Lung (tissue), 12 donors: ENCODE measurements around the gene TAB3. TPM values are rescaled to one million over a fixed set of nuclear protein-coding genes. Genes with fewer than 3 reads are reported as not detected.

Experiments used
- ATAC-seq: fragments of 200-7000 bp; cut with Tn5 transposase; one replicate; pipeline ENCODE4 v1.9.1; 2020; ENCODE audit warnings: moderate number of reproducible peaks; ENCODE audit not compliant: insufficient read depth, low FRiP score
- DNase-seq, 3 donors: peaks; one replicate each; pipeline ENCODE4 v3.0.0-alpha.2; 2013 to 2017
- H3K27ac ChIP-seq, 2 donors: one replicate each; pipeline ENCODE4 v1.5.1; 2013; ENCODE audit warnings: mild to moderate bottlenecking in 2 of 2, moderate library complexity in 2 of 2, control low read depth in 1 of 2, inconsistent platforms in 1 of 2, low read depth in 1 of 2, low read length in 1 of 2
- H3K27me3 ChIP-seq, 3 donors: one replicate each; pipeline ENCODE4 v1.5.1; 2013; ENCODE audit warnings: low read length in 2 of 3; ENCODE audit not compliant: control insufficient read depth in 3 of 3, insufficient read depth in 3 of 3
- H3K36me3 ChIP-seq, 4 donors: one replicate each; pipeline ENCODE4 v1.5.1; 2013; ENCODE audit warnings: low read length in 4 of 4, mild to moderate bottlenecking in 1 of 4, moderate library complexity in 1 of 4; ENCODE audit not compliant: control insufficient read depth in 4 of 4, insufficient read depth in 4 of 4
- H3K4me1 ChIP-seq, 5 donors: one replicate each; pipeline ENCODE4 v1.5.1; 2013; ENCODE audit warnings: low read length in 5 of 5, mild to moderate bottlenecking in 2 of 5, moderate library complexity in 1 of 5; ENCODE audit not compliant: control insufficient read depth in 5 of 5, insufficient read depth in 5 of 5
- H3K4me3 ChIP-seq: one replicate; pipeline ENCODE4 v1.5.1; 2013; ENCODE audit warnings: mild to moderate bottlenecking, control low read depth, moderate library complexity
- H3K9ac ChIP-seq, 2 donors: one replicate each; pipeline ENCODE4 v1.5.1; 2013; ENCODE audit warnings: low read length in 2 of 2, control low read depth in 1 of 2; ENCODE audit not compliant: insufficient read depth in 1 of 2
- H3K9me3 ChIP-seq, 4 donors: one replicate each; pipeline ENCODE4 v1.5.1; 2013; ENCODE audit warnings: low read length in 3 of 4, mild to moderate bottlenecking in 1 of 4, moderate library complexity in 1 of 4; ENCODE audit not compliant: control insufficient read depth in 4 of 4, insufficient read depth in 3 of 4
- WGBS, 2 donors: extraction: QIAGEN DNeasy Blood & Tissue Kit; methylation state at CpG; one replicate each; pipeline ENCODE4 v1.1.7; 2013; 5-methylcytosine and 5-hydroxymethylcytosine counted together
- polyA plus RNA-seq, 2 donors: library from polyadenylated mRNA; stranded (reverse); fragments of 200-250 nt; gene quantifications; one replicate each; pipeline ENCODE4 v1.2.1, GENCODE V29; 2013
- total RNA-seq, 2 donors: library from RNA; depleted of rRNA in 1 of 2; stranded (reverse); fragments of >200 nt in 1 of 2; gene quantifications; one replicate each; pipeline ENCODE4 v1.2.1, GENCODE V29; 2014 to 2021
- TF ChIP-seq, protein P1 (sequence below): IDR thresholded peaks from 2 replicates; pipeline ENCODE4 v1.5.1; 2012; ENCODE audit warnings: mild to moderate bottlenecking; ENCODE audit errors: control extremely low read depth, extremely low read depth
- donor health status: control.
- donor health status: control.
- donor health status: Bipolar disorder and iron deficiency.
- donor health status: healthy.
- donor health status: DM: yes; HTN: yes; CAD: no.

Gene TAB3
- total and polyA plus RNA-seq, 4 donors = 7.6 to 24.8 (median 13.8) TPM

DNA sequence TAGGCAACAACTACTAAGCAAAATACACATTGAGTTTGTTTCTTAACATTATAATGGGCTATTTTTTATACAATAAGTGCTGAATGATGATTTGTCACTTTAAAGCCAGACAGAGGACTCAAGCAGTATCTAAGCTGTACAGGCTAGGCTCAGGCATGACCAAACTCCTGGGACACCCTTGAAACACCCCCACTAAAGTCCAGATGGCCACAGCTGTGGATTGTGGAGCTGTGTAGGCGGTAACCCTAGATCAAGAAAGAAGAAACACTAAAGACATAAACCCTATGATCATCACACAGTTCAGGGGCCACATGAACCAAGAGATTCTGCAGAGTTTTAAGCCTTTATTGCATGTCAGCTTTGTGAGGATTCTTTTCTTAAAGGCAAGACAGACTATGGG lies 25.1 kb downstream of the TAB3 start:
- DNase-seq (peak; percentile 51 to 64 (median 54)), ATAC-seq (no peak)
- Histone ChIP-seq H3K9ac (no peak overlapping the region), H3K36me3 (peaks cover 0 to 8% (median 2%) of the 10 kb centered on the region in 4 donors), H3K4me1 (peaks cover 0 to 7% (median 0%) of the 10 kb centered on the region in 5 donors), H3K27me3 (peaks cover 0 to 7% (median 3%) of the 10 kb centered on the region in 3 donors), H3K4me3 (no peak overlapping the region), H3K27ac (no peak overlapping the region), H3K9me3 (no peaks in the 10 kb centered on the region)
- 57 to 88% methylated on average over 1 of the region's 1 CpG for WGBS, 2 donors
- TF ChIP-seq, protein P1, sequence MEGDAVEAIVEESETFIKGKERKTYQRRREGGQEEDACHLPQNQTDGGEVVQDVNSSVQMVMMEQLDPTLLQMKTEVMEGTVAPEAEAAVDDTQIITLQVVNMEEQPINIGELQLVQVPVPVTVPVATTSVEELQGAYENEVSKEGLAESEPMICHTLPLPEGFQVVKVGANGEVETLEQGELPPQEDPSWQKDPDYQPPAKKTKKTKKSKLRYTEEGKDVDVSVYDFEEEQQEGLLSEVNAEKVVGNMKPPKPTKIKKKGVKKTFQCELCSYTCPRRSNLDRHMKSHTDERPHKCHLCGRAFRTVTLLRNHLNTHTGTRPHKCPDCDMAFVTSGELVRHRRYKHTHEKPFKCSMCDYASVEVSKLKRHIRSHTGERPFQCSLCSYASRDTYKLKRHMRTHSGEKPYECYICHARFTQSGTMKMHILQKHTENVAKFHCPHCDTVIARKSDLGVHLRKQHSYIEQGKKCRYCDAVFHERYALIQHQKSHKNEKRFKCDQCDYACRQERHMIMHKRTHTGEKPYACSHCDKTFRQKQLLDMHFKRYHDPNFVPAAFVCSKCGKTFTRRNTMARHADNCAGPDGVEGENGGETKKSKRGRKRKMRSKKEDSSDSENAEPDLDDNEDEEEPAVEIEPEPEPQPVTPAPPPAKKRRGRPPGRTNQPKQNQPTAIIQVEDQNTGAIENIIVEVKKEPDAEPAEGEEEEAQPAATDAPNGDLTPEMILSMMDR = no peak

GRCh38 chrX:30858098-30858497 lies 31.0 kb downstream of the TAB3 start:
- Histone ChIP-seq H3K27me3 (peaks cover 0 to 17% (median 3%) of the 10 kb centered on the region in 3 donors), H3K9me3 (no peaks in the 10 kb centered on the region), H3K27ac (no peak overlapping the region), H3K4me3 (no peak overlapping the region), H3K4me1 (no peaks in the 10 kb centered on the region), H3K36me3 (peaks cover 4 to 18% (median 13%) of the 10 kb centered on the region in 4 donors), H3K9ac (no peak overlapping the region)
- 63 to 94% methylated on average over 1 of the region's 1 CpG for WGBS, 2 donors
- ATAC-seq (no peak), DNase-seq (no peak)
- TF ChIP-seq, protein P1 = no peak

DNA sequence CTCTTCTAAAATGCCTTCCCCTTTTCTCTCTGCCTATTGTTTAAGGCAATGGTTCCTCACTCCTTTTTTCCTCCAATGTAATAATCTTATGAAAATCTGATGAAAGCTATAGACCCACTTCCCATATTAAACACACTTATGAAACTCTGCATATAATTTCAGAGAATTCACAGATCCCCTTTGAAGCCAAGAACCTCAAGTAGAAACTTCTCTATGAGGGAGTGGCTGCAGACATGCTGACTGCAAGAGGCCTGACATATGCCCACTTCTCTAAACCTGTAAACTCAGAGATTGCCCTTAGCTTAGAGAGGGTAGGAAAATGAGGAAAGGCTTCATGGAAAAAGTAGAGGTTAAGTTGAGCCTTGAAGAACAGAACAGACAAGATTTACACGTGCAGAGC lies 37.6 kb downstream of the TAB3 start:
- H3K27ac ChIP-seq = no peak overlapping the region
- H3K9me3 ChIP-seq = no peaks in the 10 kb centered on the region
- H3K4me1 ChIP-seq = no peaks in the 10 kb centered on the region
- H3K4me3 ChIP-seq = no peak overlapping the region
- WGBS, 2 donors = 56 to 80% methylated on average over 1 of the region's 1 CpG
- no peak for ATAC-seq
- DNase-seq = no peak
- TF ChIP-seq, protein P1 = no peak
- H3K9ac ChIP-seq = no peak overlapping the region
- H3K27me3 ChIP-seq = peaks cover 0 to 8% (median 0%) of the 10 kb centered on the region in 3 donors
- H3K36me3 ChIP-seq = peaks cover 3 to 17% (median 9%) of the 10 kb centered on the region in 4 donors

DNA sequence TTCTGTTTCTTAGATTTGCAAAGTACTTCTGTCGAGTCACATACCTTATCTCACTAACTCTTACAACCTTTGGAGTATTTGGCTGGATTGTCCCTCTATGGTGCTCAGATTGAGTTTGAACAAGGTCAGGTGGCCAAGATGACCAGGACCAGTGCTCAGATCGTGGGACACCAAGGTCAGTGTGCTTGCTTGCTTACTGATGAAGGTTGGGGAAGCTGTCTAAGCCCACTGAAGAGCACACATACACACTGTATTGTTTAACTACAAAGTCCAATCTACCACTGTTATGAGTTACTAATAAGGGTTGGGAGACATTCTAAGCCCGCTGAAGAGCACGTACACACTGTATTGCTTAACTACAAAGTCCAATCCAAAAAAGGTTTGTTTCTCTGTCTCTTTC lies 53.7 kb downstream of the TAB3 start:
- TF ChIP-seq, protein P1 = no peak
- Histone ChIP-seq H3K9ac (no peak overlapping the region), H3K27ac (no peak overlapping the region), H3K9me3 (peaks cover 0 to 1% (median 0%) of the 10 kb centered on the region in 4 donors), H3K36me3 (peaks cover 0 to 9% (median 5%) of the 10 kb centered on the region in 4 donors), H3K4me3 (no peak overlapping the region), H3K4me1 (no peaks in the 10 kb centered on the region), H3K27me3 (no peaks in the 10 kb centered on the region)
- no peak for ATAC-seq
- no peak for DNase-seq
- WGBS, 2 donors = 82 to 100% methylated on average over 4 of the region's 4 CpGs
